HepG2 (cell line): ENCODE data around the gene ACSL6. TPM values are rescaled to one million over a fixed set of nuclear protein-coding genes. Genes with fewer than 3 reads are reported as not detected.

Source experiments
- ATAC-seq: fragments of 200-7000 bp; cut with Tn5 transposase; 3 replicates; pipeline ENCODE4 v1.9.1; 2020; ENCODE audit warnings: mild to moderate bottlenecking, moderate library complexity
- BruUV-seq: library from RNA; stranded (reverse); fragments of 400-500 nt; replicated peaks from 2 replicates; lab custom pipeline; 2021; lab: Mats Ljungman, UMichigan
- CTCF ChIA-PET: fragments of 300-600 bp; formaldehyde crosslinking; extraction: SDS; loops from one replicate; lab custom pipeline; 2021; ENCODE audit warnings: low total read pairs, inconsistent platforms, low intra/inter-chr PET ratio; lab: Yijun Ruan, JAX
- POLR2A ChIA-PET: fragments of 350-600 bp; sonication (Branson Sonifier 250); formaldehyde crosslinking; loops from one replicate; lab custom pipeline; 2020; ENCODE audit warnings: antibody characterized with exemption, inconsistent platforms; lab: Yijun Ruan, JAX
- DNase-seq: peaks from one replicate; pipeline ENCODE4 v3.0.0-alpha.2; 2015; ENCODE audit warnings: low spot score
- FAIRE-seq: peaks from 3 replicates; lab custom pipeline; 2011; peaks lifted over from hg19 to GRCh38; lab: Jason Lieb, UNC
- H2AFZ ChIP-seq: one replicate; pipeline ENCODE4 v1.6.1; 2011; ENCODE audit warnings: low read length, inconsistent platforms
- H3K27ac ChIP-seq: fragments of 300-600 bp; 3 replicates; pipeline ENCODE4 v1.8.0; 2011; ENCODE audit warnings: mixed run types, mild to moderate bottlenecking, mixed read lengths, low read length, inconsistent platforms; ENCODE audit not compliant: insufficient read depth; ENCODE audit errors: extremely low read length
- H3K27me3 ChIP-seq, 2 experiments: fragments of 200-600 bp in 1 of 2; 2 replicates in 1 of 2; 3 replicates in 1 of 2; pipeline versions ENCODE4 v1.6.0 to v1.8.0; 2011; ENCODE audit warnings: low read length in 2 of 2, mild to moderate bottlenecking in 2 of 2, moderate library complexity in 2 of 2, inconsistent platforms in 1 of 2; ENCODE audit not compliant: insufficient read depth in 2 of 2, control insufficient read depth in 1 of 2
- H3K36me3 ChIP-seq, 2 experiments: fragments of 200-600 bp in 1 of 2; replicated peaks in 1 of 2; 2 replicates in 1 of 2; 3 replicates in 1 of 2; pipeline versions ENCODE4 v1.5.1 to v1.8.0; 2011; ENCODE audit warnings: low read length in 2 of 2, inconsistent platforms in 1 of 2; ENCODE audit not compliant: insufficient read depth in 2 of 2, control insufficient read depth in 1 of 2
- H3K4me1 ChIP-seq: 2 replicates; pipeline ENCODE4 v1.5.1; 2012; ENCODE audit warnings: low read length, inconsistent platforms; ENCODE audit not compliant: insufficient read depth
- H3K4me2 ChIP-seq: 2 replicates; pipeline ENCODE4 v1.6.0; 2011; ENCODE audit warnings: low read depth, low read length, inconsistent platforms
- H3K4me3 ChIP-seq, 3 experiments: fragments of 200-600 bp in 1 of 3; sonication (generic), shearing (Covaris generic) in 1 of 3; replicated peaks in 1 of 3; 2 replicates each; pipeline ENCODE4 v1.5.1; 2011 to 2016; ENCODE audit warnings: low read length in 3 of 3, inconsistent platforms in 2 of 3, low read depth in 2 of 3, mild to moderate bottlenecking in 2 of 3, control low read depth in 1 of 3, mixed read lengths in 1 of 3; ENCODE audit not compliant: insufficient read depth in 1 of 3
- H3K79me2 ChIP-seq: one replicate; pipeline ENCODE4 v1.6.1; 2011; ENCODE audit warnings: low read length, inconsistent platforms; ENCODE audit not compliant: insufficient read depth
- H3K9ac ChIP-seq: 2 replicates; pipeline ENCODE4 v1.6.0; 2011; ENCODE audit warnings: mild to moderate bottlenecking, low read depth, low read length, inconsistent platforms; ENCODE audit not compliant: insufficient read depth
- H3K9me3 ChIP-seq: 2 replicates; pipeline ENCODE4 v1.5.1; 2012; ENCODE audit warnings: mild to moderate bottlenecking, low read length
- H4K20me1 ChIP-seq: 2 replicates; pipeline ENCODE4 v1.6.0; 2011; ENCODE audit warnings: inconsistent platforms, mild to moderate bottlenecking, low read length, moderate library complexity; ENCODE audit not compliant: insufficient read depth
- BCL6 ChIP-seq: IDR thresholded peaks from 2 replicates; pipeline ENCODE4 v1.6.1; 2016; ENCODE audit warnings: missing genetic modification reagents, missing compliant biosample characterization
- ELF1 ChIP-seq: sonication (generic); formaldehyde crosslinking; IDR thresholded peaks from 2 replicates; pipeline ENCODE4 v1.4.0; 2020; ENCODE audit warnings: missing genetic modification reagents
- ELF4 ChIP-seq: sonication (generic); formaldehyde crosslinking; IDR thresholded peaks from 2 replicates; pipeline ENCODE4 v1.5.0; 2020; ENCODE audit warnings: missing genetic modification reagents, mild to moderate bottlenecking, moderate library complexity, borderline replicate concordance
- ESRRA ChIP-seq: sonication (generic); formaldehyde crosslinking; IDR thresholded peaks from 2 replicates; pipeline ENCODE4 v1.5.1; 2020; ENCODE audit warnings: mild to moderate bottlenecking, low read depth, missing genetic modification reagents
- HIVEP1 ChIP-seq: sonication (generic); formaldehyde crosslinking; IDR thresholded peaks from 2 replicates; pipeline ENCODE4 v1.4.0; 2020; ENCODE audit warnings: mild to moderate bottlenecking, missing genetic modification reagents
- HNRNPK ChIP-seq: fragments of 200-400 bp; formaldehyde crosslinking; IDR thresholded peaks from 2 replicates; pipeline ENCODE4 v1.6.1; 2018; ENCODE audit warnings: low read length, low read depth, moderate library complexity, mild to moderate bottlenecking; ENCODE audit not compliant: poor library complexity, severe bottlenecking
- IRF9 ChIP-seq: sonication (generic); formaldehyde crosslinking; IDR thresholded peaks from 2 replicates; pipeline ENCODE4 v1.8.0; 2022; ENCODE audit warnings: missing genetic modification reagents, mild to moderate bottlenecking, borderline replicate concordance
- ISX ChIP-seq: sonication (generic); formaldehyde crosslinking; conservative IDR thresholded peaks from 2 replicates; pipeline ENCODE4 v1.5.0; 2020; ENCODE audit warnings: missing genetic modification reagents
- NFRKB ChIP-seq: fragments of 450-650 bp; IDR thresholded peaks from 2 replicates; pipeline ENCODE4 v1.6.1; 2017
- RELA ChIP-seq: sonication (generic); formaldehyde crosslinking; IDR thresholded peaks from 2 replicates; pipeline ENCODE4 v1.4.0; 2020; ENCODE audit warnings: missing genetic modification reagents
- RNF219 ChIP-seq: sonication (generic); formaldehyde crosslinking; IDR thresholded peaks from 2 replicates; pipeline ENCODE4 v1.5.0; 2020; ENCODE audit warnings: mild to moderate bottlenecking, missing genetic modification reagents
- XBP1 ChIP-seq: sonication (generic); formaldehyde crosslinking; IDR thresholded peaks from 2 replicates; pipeline ENCODE4 v1.5.0; 2020; ENCODE audit warnings: missing genetic modification reagents
- ZGPAT ChIP-seq: IDR thresholded peaks from 2 replicates; pipeline ENCODE4 v1.6.1; 2016; ENCODE audit warnings: mild to moderate bottlenecking
- ZKSCAN1 ChIP-seq: fragments of 150-350 bp; IDR thresholded peaks from 2 replicates; pipeline ENCODE4 v1.6.1; 2014; ENCODE audit warnings: low read length
- ZNF33A ChIP-seq: sonication (generic); formaldehyde crosslinking; IDR thresholded peaks from 2 replicates; pipeline ENCODE4 v1.5.1; 2020; ENCODE audit warnings: missing genetic modification reagents, mild to moderate bottlenecking, moderate library complexity, borderline replicate concordance
- ZNF34 ChIP-seq: sonication (generic); formaldehyde crosslinking; IDR thresholded peaks from 2 replicates; pipeline ENCODE4 v1.4.0; 2020; ENCODE audit warnings: mild to moderate bottlenecking, missing genetic modification reagents, borderline replicate concordance
- ZNF558 ChIP-seq: sonication (generic); formaldehyde crosslinking; IDR thresholded peaks from 2 replicates; pipeline ENCODE4 v1.9.0; 2022; ENCODE audit warnings: mild to moderate bottlenecking, missing genetic modification reagents, borderline replicate concordance
- ZNF784 ChIP-seq: sonication (generic); formaldehyde crosslinking; IDR thresholded peaks from 2 replicates; pipeline ENCODE4 v1.5.1; 2020; ENCODE audit warnings: missing genetic modification reagents, mild to moderate bottlenecking, borderline replicate concordance
- WGBS: methylation state at CpG from one replicate; pipeline ENCODE4 v1.1.6; 2017; ENCODE audit warnings: low lambda C conversion rate; 5-methylcytosine and 5-hydroxymethylcytosine counted together
- in situ Hi-C: cut with HindIII; loops from 2 replicates; pipeline ENCODE4 v1.10.0; 2017; ENCODE audit warnings: low pct_unique_long_range_greater_than_20kb; ENCODE audit not compliant: extremely low pct_ligation_motif_present
- intact Hi-C: fragments of 100-400 bp; cut with micrococcal nuclease; formaldehyde crosslinking; loops from one replicate; pipeline ENCODE4 v1.10.0; 2022; ENCODE audit not compliant: unreplicated experiment
- polyA plus RNA-seq, 8 experiments: library from polyadenylated mRNA; depleted of rRNA in 3 of 8; stranded (reverse) in 7 of 8; unstranded in 1 of 8; fragments of >200 nt; fragmentation: Illumina TruSeq in 4 of 8; extraction: Trizol in 4 of 8; gene quantifications; 2 replicates each; pipeline versions ENCODE4 v1.2.1 to v1.2.3, GENCODE V29; 2011 to 2016; ENCODE audit warnings: low read depth in 4 of 8, missing spikeins in 1 of 8, mixed read lengths in 1 of 8; ENCODE audit not compliant: insufficient read depth in 1 of 8
- total RNA-seq, 5 experiments: library from RNA; depleted of rRNA; stranded (reverse); fragments of >200 nt; fragmentation: Illumina TruSeq; extraction: Trizol; gene quantifications; 2 replicates each; pipeline ENCODE4 v1.2.3, GENCODE V29; 2016; ENCODE audit warnings: low read depth in 1 of 5

The ACSL6 gene
- total and polyA plus RNA-seq, 2 of the 13 experiments (the other 11 are each of a cell fraction or from before 2014, with no cell fraction given) = 3.7 to 3.8 TPM

- H3K79me2 ChIP-seq = no peaks in the 10 kb centered on the region
- no peak overlapping the region for H3K4me2 ChIP-seq
- POLR2A ChIA-PET = no interaction called here
- H3K9me3 ChIP-seq = no peaks in the 10 kb centered on the region
- no peak for DNase-seq
- H3K27me3 ChIP-seq = peaks cover 2 to 9% of the 10 kb centered on the region in 2 experiments; a peak in 2 of 5 replicates
- intact Hi-C loops = no loop called here
- no TSS peak for BruUV-seq
- CTCF ChIA-PET = no interaction called here
- no peak for FAIRE-seq
- H3K4me1 ChIP-seq = peaks cover 9% of the 10 kb centered on the region
- H3K36me3 ChIP-seq = no peaks in the 10 kb centered on the region
- no peak for ATAC-seq
- in situ Hi-C loops = no loop called here
- 21% methylated on average over 6 of the region's 13 CpGs for WGBS
- no peak overlapping the region for H3K27ac ChIP-seq
- H2AFZ ChIP-seq = no peak overlapping the region
- no peaks in the 10 kb centered on the region for H4K20me1 ChIP-seq
- no peak overlapping the region for H3K4me3 ChIP-seq
- no peak overlapping the region for H3K9ac ChIP-seq
- TF ChIP-seq RELA (CRISPR knock-in tag) (no peak), IRF9 (no peak), RNF219 (CRISPR knock-in tag) (no peak), HNRNPK (no peak), ZNF558 (CRISPR knock-in tag) (no peak), ELF4 (no peak), ZNF33A (CRISPR knock-in tag) (no peak), ZNF34 (CRISPR knock-in tag) (no peak), ESRRA (CRISPR knock-in tag) (no peak), ELF1 (CRISPR knock-in tag) (no peak), BCL6 (no peak), XBP1 (CRISPR knock-in tag) (no peak), HIVEP1 (CRISPR knock-in tag) (no peak), ZGPAT (no peak), ISX (CRISPR knock-in tag) (no peak), ZNF784 (CRISPR knock-in tag) (no peak), ZKSCAN1 (no peak), NFRKB (no peak)
Observed at GRCh38 chr5:132059696-132060500, 48.4 kb upstream of the ACSL6 start.
